ENCODE data around the gene PUM1.
A peak's percentile ranks its signal among the peaks of the same experiment; 100 is the strongest.

Gene PUM1

GRCh38 chr1:30908696-30909364 is 156.7 kb downstream of the PUM1 start, which contains the start of gene SDC3:
SDC3 (minus strand) TSS chr1:30908758; CDS start chr1:30908586, 172 bp downstream.
- Histone ChIP-seq H3K27ac (ENCODE audit: low read depth, low read length) (peak within 1 kb of the TSS; percentile 79), H3K27me3 (ENCODE audit: control insufficient read depth, insufficient read depth, low read length) (peaks cover 3% of the 10 kb centered on the region), H3K9ac (ENCODE audit: low read length) (peak within 1 kb of the TSS; percentile 17), H3K4me3 (ENCODE audit: low read length) (peak within 1 kb of the TSS; percentile 76), H3K36me3 (ENCODE audit: control insufficient read depth, insufficient read depth, low read length) (no peaks in the 10 kb centered on the region), H3K4me1 (ENCODE audit: control insufficient read depth, insufficient read depth, low read length) (peaks cover 31% of the 10 kb centered on the region)

DNA sequence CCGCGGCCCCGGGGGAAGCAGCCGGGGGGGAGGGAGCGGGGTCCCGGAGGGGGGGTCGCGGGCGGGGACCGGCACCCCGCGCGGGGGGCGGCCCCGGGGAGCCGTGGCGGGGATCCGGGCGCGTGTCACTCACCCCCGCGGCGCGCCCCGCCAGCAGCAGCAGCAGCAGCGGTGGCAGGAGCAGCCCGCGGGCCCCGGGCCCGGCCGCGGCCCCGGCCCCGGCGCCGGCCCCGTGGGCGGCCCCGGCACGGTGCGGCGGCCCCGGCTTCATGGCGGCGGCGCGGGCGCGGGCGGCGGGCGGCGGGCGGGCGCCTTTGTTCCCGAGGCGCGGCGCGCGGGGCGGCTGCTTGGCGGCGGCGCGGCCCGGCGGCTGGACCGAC is 157.2 kb downstream of the PUM1 start:
- Histone ChIP-seq H3K27me3 (ENCODE audit: control insufficient read depth, insufficient read depth, low read length) (peaks cover 3% of the 10 kb centered on the region), H3K9ac (ENCODE audit: low read length) (no peak overlapping the region), H3K36me3 (ENCODE audit: control insufficient read depth, insufficient read depth, low read length) (no peaks in the 10 kb centered on the region), H3K4me1 (ENCODE audit: control insufficient read depth, insufficient read depth, low read length) (peaks cover 35% of the 10 kb centered on the region), H3K27ac (ENCODE audit: low read depth, low read length) (peak overlapping the region; percentile 79), H3K4me3 (ENCODE audit: low read length) (peak overlapping the region; percentile 76)

DNA sequence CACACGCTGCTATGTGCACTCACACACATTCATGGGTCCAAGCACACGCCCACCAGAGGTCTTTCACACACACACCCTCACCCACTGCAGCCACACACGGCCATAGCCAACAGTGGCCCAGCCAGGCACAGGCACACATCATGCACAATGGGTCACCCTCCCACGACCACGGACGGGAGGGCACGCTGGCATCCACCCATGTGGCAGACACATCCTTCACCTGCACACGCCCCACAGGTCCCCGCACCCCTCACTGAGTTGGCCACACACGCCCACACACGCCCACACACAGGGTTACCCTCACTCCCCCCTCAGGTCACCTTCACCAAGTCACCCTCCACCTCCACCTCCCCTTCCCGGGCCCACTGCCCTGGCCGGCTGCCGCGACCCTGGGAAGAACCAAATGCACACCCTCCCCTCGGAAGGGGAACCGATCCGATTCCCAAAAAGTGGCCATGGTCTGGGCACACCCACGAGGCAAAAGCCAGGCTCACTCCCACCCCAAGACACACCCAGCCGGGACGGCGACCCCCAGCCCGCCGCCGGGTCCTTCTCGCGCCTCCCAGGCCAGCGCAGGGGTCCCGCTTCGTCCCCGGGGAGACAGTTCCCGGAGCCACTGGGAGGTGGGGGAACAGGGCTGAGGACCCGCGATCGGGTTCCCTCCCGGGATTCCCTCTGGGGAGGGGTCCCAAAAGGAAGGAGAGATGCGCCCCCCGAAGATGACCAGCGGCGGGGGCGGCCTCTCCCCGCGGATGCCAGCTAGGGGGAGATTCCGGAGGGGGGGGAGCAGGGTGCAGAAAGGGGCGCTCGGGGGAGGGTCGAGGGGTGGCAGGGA is 157.8 kb downstream of the PUM1 start:
- H3K4me1 ChIP-seq (ENCODE audit: control insufficient read depth, insufficient read depth, low read length): peaks cover 41% of the 10 kb centered on the region
- H3K4me3 ChIP-seq (ENCODE audit: low read length): peak overlapping the region; percentile 76
- no peaks in the 10 kb centered on the region for H3K36me3 ChIP-seq (ENCODE audit: control insufficient read depth, insufficient read depth, low read length)
- H3K9ac ChIP-seq (ENCODE audit: low read length): peak overlapping the region; percentile 17
- H3K27ac ChIP-seq (ENCODE audit: low read depth, low read length): peak overlapping the region; percentile 79
- H3K27me3 ChIP-seq (ENCODE audit: control insufficient read depth, insufficient read depth, low read length): peaks cover 3% of the 10 kb centered on the region

DNA sequence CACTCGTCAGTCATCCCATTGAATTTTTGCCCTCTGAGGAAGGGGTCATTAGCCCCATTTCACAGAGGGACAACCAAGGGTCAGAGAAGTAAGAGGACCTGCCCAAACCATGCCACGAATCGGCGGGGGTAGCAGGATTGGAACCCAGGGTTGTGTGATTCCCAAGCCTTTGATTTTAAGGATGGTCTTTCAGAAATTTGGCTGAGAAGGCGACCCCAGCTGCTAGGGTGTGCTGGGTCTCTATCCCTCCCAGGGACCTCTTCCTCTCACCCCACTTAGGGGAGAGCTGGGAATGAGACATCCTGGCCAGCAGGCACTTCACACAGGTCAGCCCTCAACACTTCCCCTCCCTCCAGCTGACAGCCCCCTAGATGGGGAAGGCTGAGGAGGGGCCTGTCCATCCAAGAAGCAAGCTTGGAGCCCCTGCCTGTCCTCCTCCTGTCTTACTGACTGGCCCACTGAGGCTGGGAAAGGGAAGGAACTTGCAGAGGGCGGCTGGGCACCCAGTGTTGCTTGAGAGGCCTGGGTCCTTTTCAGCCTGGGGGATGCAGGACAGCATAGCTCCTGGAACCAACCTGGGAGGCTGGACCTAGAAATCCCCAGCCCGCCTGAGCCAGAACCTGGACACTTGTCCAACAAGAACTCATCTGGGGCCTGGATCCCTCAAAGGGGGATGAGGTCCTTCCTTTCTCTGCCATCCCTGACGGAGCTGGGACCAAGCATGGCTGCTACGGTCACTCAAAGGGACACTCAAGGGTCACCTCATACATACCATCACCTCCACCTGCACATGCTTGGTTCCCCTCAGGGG is 158.7 kb downstream of the PUM1 start:
- no peak overlapping the region for H3K9ac ChIP-seq (ENCODE audit: low read length)
- H3K36me3 ChIP-seq (ENCODE audit: control insufficient read depth, insufficient read depth, low read length): no peaks in the 10 kb centered on the region
- peak overlapping the region; percentile 76 for H3K4me3 ChIP-seq (ENCODE audit: low read length)
- peaks cover 49% of the 10 kb centered on the region for H3K4me1 ChIP-seq (ENCODE audit: control insufficient read depth, insufficient read depth, low read length)
- peaks cover 3% of the 10 kb centered on the region for H3K27me3 ChIP-seq (ENCODE audit: control insufficient read depth, insufficient read depth, low read length)
- H3K27ac ChIP-seq (ENCODE audit: low read depth, low read length): peak overlapping the region; percentile 79

DNA sequence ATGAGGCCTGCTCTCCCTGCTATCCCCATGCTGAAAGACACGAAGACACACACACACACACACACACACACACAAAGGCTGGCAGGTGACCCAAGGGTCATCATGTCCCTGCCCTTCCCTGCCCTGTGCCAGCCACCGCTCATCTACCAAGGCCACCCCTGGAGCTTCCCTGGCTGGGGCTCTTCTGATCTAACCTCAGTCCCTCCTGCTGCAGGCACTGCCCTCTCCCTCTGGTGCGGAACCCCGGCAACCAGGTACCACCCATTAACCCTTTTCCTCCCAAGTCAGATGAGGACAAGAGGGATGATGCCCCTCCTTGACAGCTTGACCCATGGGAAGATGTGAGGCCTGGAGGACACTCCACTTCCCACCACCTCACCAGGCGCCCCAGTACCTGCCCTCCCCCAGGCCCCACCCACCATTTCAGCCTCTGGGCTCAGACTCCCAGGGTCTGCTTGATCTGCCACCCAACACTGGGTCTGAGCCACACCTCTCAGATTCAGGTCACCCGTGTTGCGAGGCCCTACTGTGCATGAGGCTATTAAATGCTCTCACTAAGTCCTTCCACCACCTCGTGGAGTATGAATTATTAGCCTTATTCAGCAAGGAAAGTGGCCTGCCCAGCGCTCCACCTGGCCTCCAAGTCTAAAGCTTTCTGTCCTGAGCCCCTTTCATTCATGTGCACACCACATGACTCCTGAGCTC is 159.4 kb downstream of the PUM1 start:
- no peak overlapping the region for H3K9ac ChIP-seq (ENCODE audit: low read length)
- H3K4me3 ChIP-seq (ENCODE audit: low read length): peak overlapping the region; percentile 18
- H3K4me1 ChIP-seq (ENCODE audit: control insufficient read depth, insufficient read depth, low read length): peaks cover 54% of the 10 kb centered on the region

GRCh38 chr1:30905403-30905802 is 160.1 kb downstream of the PUM1 start:
- Histone ChIP-seq H3K27ac (ENCODE audit: low read depth, low read length) (peak overlapping the region; percentile 62), H3K4me3 (ENCODE audit: low read length) (no peak overlapping the region), H3K9ac (ENCODE audit: low read length) (no peak overlapping the region), H3K36me3 (ENCODE audit: control insufficient read depth, insufficient read depth, low read length) (no peaks in the 10 kb centered on the region), H3K27me3 (ENCODE audit: control insufficient read depth, insufficient read depth, low read length) (peaks cover 3% of the 10 kb centered on the region), H3K4me1 (ENCODE audit: control insufficient read depth, insufficient read depth, low read length) (peaks cover 56% of the 10 kb centered on the region)

More for the DNA sequence above, 159.4 kb downstream of the PUM1 start:
- H3K36me3 ChIP-seq (ENCODE audit: control insufficient read depth, insufficient read depth, low read length): no peaks in the 10 kb centered on the region
- H3K27me3 ChIP-seq (ENCODE audit: control insufficient read depth, insufficient read depth, low read length): peaks cover 3% of the 10 kb centered on the region
- H3K27ac ChIP-seq (ENCODE audit: low read depth, low read length): peak overlapping the region; percentile 62

DNA sequence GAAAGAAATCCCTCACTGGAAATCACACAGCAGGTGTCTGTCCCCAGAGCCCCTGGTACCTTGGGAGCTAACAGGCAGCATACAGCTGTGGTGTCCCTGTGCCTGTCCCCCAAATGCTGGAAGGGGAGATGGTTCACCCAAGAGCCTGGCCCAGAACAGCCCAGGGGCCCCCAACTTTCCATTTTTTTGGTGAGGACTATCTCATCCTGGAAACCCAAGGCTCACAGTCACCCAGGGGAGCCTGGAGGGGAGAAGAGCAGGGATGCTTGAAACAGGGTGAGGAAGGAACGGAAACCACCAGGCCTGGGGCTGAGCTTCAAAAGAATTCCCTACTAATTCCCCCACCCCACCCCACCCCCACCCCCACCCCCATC is 160.6 kb downstream of the PUM1 start:
- Histone ChIP-seq H3K4me3 (ENCODE audit: low read length) (no peak overlapping the region), H3K27ac (ENCODE audit: low read depth, low read length) (peak overlapping the region; percentile 82), H3K27me3 (ENCODE audit: control insufficient read depth, insufficient read depth, low read length) (peaks cover 3% of the 10 kb centered on the region), H3K9ac (ENCODE audit: low read length) (no peak overlapping the region), H3K36me3 (ENCODE audit: control insufficient read depth, insufficient read depth, low read length) (no peaks in the 10 kb centered on the region), H3K4me1 (ENCODE audit: control insufficient read depth, insufficient read depth, low read length) (peaks cover 56% of the 10 kb centered on the region)

- H3K4me3 ChIP-seq (ENCODE audit: low read length): no peak overlapping the region
- no peaks in the 10 kb centered on the region for H3K36me3 ChIP-seq (ENCODE audit: control insufficient read depth, insufficient read depth, low read length)
- peaks cover 54% of the 10 kb centered on the region for H3K4me1 ChIP-seq (ENCODE audit: control insufficient read depth, insufficient read depth, low read length)
- H3K9ac ChIP-seq (ENCODE audit: low read length): no peak overlapping the region
- H3K27ac ChIP-seq (ENCODE audit: low read depth, low read length): peak overlapping the region; percentile 82
- H3K27me3 ChIP-seq (ENCODE audit: control insufficient read depth, insufficient read depth, low read length): peaks cover 3% of the 10 kb centered on the region
Observed at GRCh38 chr1:30904191-30904961, 161.1 kb downstream of the PUM1 start.

GRCh38 chr1:30903343-30904034 is 162.0 kb downstream of the PUM1 start:
- Histone ChIP-seq H3K27ac (ENCODE audit: low read depth, low read length) (peak overlapping the region; percentile 82), H3K4me1 (ENCODE audit: control insufficient read depth, insufficient read depth, low read length) (peaks cover 49% of the 10 kb centered on the region), H3K4me3 (ENCODE audit: low read length) (no peak overlapping the region), H3K9ac (ENCODE audit: low read length) (no peak overlapping the region), H3K36me3 (ENCODE audit: control insufficient read depth, insufficient read depth, low read length) (no peaks in the 10 kb centered on the region), H3K27me3 (ENCODE audit: control insufficient read depth, insufficient read depth, low read length) (peaks cover 3% of the 10 kb centered on the region)

DNA sequence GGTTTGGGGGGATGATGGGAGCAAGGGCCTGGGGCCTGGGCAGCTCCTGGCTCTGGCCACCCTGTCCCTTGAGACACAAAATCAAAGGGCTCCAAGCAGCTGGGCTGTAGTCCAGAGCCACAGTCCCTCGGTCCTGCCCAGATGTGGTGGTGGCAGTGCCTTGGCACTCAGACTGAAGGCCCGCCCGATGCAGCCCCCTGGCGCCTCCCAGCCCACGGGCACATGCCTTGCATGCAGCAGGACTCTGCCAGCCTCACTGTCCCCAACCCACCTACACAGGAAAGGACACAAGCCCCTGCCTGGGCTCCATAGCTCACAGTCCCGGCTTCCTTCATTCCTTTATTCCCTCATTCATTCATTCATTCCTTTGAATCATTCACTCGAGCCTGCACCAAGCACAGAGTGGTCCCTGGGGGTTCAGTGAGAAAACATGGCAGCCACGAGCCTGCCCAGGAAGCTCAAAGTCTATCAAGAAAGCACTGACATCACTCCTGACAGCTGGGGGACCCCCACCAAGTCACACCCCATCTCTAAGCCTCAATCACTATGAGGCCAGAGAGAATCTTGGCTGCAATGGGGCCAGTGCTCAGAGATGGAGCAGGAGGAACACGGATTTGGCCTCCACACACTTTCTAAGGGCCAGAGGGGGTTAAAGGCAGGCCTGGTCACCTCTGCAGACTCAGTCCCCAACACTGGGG is 162.8 kb downstream of the PUM1 start:
- H3K27me3 ChIP-seq (ENCODE audit: control insufficient read depth, insufficient read depth, low read length): peaks cover 3% of the 10 kb centered on the region
- H3K9ac ChIP-seq (ENCODE audit: low read length): no peak overlapping the region
- H3K4me3 ChIP-seq (ENCODE audit: low read length): peak overlapping the region; percentile 9
- peaks cover 54% of the 10 kb centered on the region for H3K4me1 ChIP-seq (ENCODE audit: control insufficient read depth, insufficient read depth, low read length)
- H3K27ac ChIP-seq (ENCODE audit: low read depth, low read length): peak overlapping the region; percentile 82
- no peaks in the 10 kb centered on the region for H3K36me3 ChIP-seq (ENCODE audit: control insufficient read depth, insufficient read depth, low read length)

Measured in rectal smooth muscle tissue (tissue), 1 donor.